Measurements from ENCODE around the gene SBK3. TPM values are rescaled to one million over a fixed set of nuclear protein-coding genes. Genes with fewer than 3 reads are reported as not detected.
A peak's percentile ranks its signal among the peaks of the same experiment; 100 is the strongest.
"Not testable (repeated sequence)": the region's sequence is repeated elsewhere in the genome, so short reads cannot be mapped to it uniquely, and the experiment has no call there.

Gene SBK3
- total RNA-seq, 1 experiment from 2014 or later = not detected

DNA sequence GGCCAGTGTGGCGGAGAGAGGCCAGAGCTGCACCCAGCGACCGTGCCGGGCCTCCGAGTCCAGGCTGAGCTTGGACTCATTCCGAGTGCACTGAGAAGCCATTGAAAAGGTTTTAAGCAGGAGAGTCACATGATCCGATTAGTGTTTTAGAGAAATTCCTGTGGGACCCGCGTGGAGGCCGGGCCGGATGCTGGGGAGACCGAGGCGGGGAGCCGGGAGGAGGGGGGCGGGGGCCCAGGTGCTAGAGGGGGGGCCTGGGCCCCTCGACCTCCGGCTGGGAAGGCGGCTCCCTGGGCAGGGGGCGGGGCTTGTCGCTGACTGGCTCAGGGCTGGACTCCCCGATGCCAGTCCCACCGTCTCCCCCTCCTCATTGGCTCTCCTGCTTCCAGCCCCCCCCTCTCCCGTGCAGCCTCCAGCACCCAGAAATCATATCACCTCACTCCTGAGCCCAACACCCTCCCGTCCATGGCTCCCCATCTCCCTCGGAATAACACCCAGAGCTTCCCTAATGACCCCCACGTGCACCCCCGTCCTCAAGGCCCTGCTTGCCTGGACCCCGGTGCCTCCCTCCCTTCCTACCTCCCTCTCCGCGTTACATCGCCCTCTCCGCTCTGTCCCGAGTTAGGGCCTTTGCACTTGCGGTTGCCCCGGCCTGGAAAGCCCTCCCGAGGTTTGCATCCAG, 40.5 kb upstream of the SBK3 start:
- H3K4me2 ChIP-seq (ENCODE audit: low read length) = peak overlapping the region; percentile 50
- ChIA-PET CTCF (no interaction called here), POLR2A (ENCODE audit: unreplicated experiment) (no interaction called here)

DNA sequence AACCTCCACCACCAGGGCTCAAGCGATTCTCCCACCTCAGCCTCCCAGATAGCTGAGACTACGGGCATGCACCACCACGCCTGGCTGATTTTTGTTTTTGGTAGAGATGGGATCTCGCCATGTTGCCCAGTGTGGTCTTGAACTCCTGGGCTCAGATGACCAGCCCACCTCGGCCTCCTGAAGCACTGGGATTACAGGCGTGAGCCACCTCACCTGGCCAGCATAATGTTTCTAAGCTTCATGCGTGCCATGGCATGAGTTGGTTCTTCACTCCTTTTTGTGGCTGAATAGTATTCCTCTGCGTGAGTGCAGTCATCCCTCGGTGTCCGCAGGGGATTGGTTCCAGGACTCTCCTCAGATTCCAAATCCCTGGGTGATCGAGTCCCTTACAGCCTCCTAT, 39.5 kb upstream of the SBK3 start:
- intact Hi-C loops (cut with micrococcal nuclease) = no loop called here
- no TSS peak for BruUV-seq (replicated peaks)
- no peaks in the 10 kb centered on the region for H3K27me3 ChIP-seq (ENCODE audit: low read length)
- CTCF ChIA-PET = no interaction called here
- no peak overlapping the region for H2AFZ ChIP-seq (ENCODE audit: low read length)
- no peak overlapping the region for H3K27ac ChIP-seq (ENCODE audit: low read length)
- H3K9me2 ChIP-seq (replicated peaks; ENCODE audit: low read length) = no peaks in the 10 kb centered on the region
- DNase-seq (no peak), ATAC-seq (no peak)
- peaks cover 15% of the 10 kb centered on the region for H3K4me1 ChIP-seq (ENCODE audit: insufficient read depth, low read length)
- no peak overlapping the region for H3K4me3 ChIP-seq (ENCODE audit: low read length)
- H3K9ac ChIP-seq (ENCODE audit: low read length) = no peak overlapping the region
- H3K4me2 ChIP-seq (ENCODE audit: low read length) = no peak overlapping the region
- H3K9me3 ChIP-seq (ENCODE audit: low read length) = no peaks in the 10 kb centered on the region
- POLR2A ChIA-PET (ENCODE audit: unreplicated experiment) = no interaction called here
- H4K20me1 ChIP-seq (ENCODE audit: low read length) = no peaks in the 10 kb centered on the region
- H3K79me2 ChIP-seq (ENCODE audit: low read length) = peaks cover 12% of the 10 kb centered on the region
- no peaks in the 10 kb centered on the region for H3K36me3 ChIP-seq (ENCODE audit: low read depth, low read length)
- TF ChIP-seq, protein P1, sequence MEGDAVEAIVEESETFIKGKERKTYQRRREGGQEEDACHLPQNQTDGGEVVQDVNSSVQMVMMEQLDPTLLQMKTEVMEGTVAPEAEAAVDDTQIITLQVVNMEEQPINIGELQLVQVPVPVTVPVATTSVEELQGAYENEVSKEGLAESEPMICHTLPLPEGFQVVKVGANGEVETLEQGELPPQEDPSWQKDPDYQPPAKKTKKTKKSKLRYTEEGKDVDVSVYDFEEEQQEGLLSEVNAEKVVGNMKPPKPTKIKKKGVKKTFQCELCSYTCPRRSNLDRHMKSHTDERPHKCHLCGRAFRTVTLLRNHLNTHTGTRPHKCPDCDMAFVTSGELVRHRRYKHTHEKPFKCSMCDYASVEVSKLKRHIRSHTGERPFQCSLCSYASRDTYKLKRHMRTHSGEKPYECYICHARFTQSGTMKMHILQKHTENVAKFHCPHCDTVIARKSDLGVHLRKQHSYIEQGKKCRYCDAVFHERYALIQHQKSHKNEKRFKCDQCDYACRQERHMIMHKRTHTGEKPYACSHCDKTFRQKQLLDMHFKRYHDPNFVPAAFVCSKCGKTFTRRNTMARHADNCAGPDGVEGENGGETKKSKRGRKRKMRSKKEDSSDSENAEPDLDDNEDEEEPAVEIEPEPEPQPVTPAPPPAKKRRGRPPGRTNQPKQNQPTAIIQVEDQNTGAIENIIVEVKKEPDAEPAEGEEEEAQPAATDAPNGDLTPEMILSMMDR (conservative IDR thresholded peaks at IDR 0.05; ENCODE audit: low read depth, low read length) = no peak
- TF ChIP-seq EZH2phosphoT487 (IDR thresholded peaks at IDR 0.05; ENCODE audit: borderline replicate concordance, low read length) = no peak
- TF ChIP-seq EZH2 (IDR thresholded peaks at IDR 0.05; ENCODE audit: low read length, unreplicated experiment) = no peak
- no peaks in the 10 kb centered on the region for H3F3A ChIP-seq (ENCODE audit: low read length, unreplicated experiment)

More for the DNA sequence above, 40.5 kb upstream of the SBK3 start:
- Histone ChIP-seq H3K36me3 (ENCODE audit: low read depth, low read length) (no peaks in the 10 kb centered on the region), H3K9ac (ENCODE audit: low read length) (no peak overlapping the region), H4K20me1 (ENCODE audit: low read length) (no peaks in the 10 kb centered on the region), H3K27me3 (ENCODE audit: low read length) (no peaks in the 10 kb centered on the region), H3K27ac (ENCODE audit: low read length) (no peak overlapping the region), H3K4me1 (ENCODE audit: insufficient read depth, low read length) (peaks cover 15% of the 10 kb centered on the region), H3K79me2 (ENCODE audit: low read length) (peaks cover 4% of the 10 kb centered on the region), H2AFZ (ENCODE audit: low read length) (peak overlapping the region; percentile 54), H3F3A (ENCODE audit: low read length, unreplicated experiment) (no peaks in the 10 kb centered on the region), H3K9me2 (replicated peaks; ENCODE audit: low read length) (no peaks in the 10 kb centered on the region), H3K4me3 (ENCODE audit: low read length) (0 out of 2 replicates have a peak overlapping the region, but pooled peaks have one; percentile 22), H3K9me3 (ENCODE audit: low read length) (no peaks in the 10 kb centered on the region)
- TF ChIP-seq, protein P1 (conservative IDR thresholded peaks at IDR 0.05; ENCODE audit: low read depth, low read length) = no peak
- TF ChIP-seq EZH2phosphoT487 (IDR thresholded peaks at IDR 0.05; ENCODE audit: borderline replicate concordance, low read length) = no peak
- no peak for TF ChIP-seq EZH2 (IDR thresholded peaks at IDR 0.05; ENCODE audit: low read length, unreplicated experiment)
- ATAC-seq (peak; percentile 37), DNase-seq (no peak)
- no TSS peak for BruUV-seq (replicated peaks)
- intact Hi-C loops (cut with micrococcal nuclease) = loop anchor here (2.0 kb wide), 1 partner anchor 39 kb away; the partner anchor contains the start of gene ZNF784

DNA sequence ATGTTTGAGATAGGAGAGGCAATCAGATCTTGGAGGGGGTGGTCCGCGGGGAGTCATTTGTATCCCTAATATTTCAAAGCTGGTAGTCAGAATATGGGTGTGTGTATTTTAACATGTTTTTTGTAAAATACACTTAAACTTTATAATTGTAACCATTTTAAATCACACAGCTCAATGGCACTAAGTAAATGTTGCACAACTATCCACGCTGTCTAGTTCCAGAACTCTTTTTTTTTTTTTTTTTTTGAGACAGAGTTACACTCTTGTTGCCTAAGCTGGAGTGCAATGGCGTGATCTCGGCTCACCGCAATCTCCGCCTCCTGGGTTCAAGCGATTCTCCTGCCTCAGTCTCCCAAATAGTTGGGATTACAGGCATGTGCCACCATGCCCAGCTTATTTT, 38.6 kb upstream of the SBK3 start:
- H3K9ac ChIP-seq (ENCODE audit: low read length); H3K4me3 ChIP-seq (ENCODE audit: low read length); H3K4me2 ChIP-seq (ENCODE audit: low read length); H3K27me3 ChIP-seq (ENCODE audit: low read length); DNase-seq; intact Hi-C loops (cut with micrococcal nuclease); H3F3A ChIP-seq (ENCODE audit: low read length, unreplicated experiment); BruUV-seq (replicated peaks); H3K9me3 ChIP-seq (ENCODE audit: low read length); H4K20me1 ChIP-seq (ENCODE audit: low read length); POLR2A ChIA-PET (ENCODE audit: unreplicated experiment); H2AFZ ChIP-seq (ENCODE audit: low read length); CTCF ChIA-PET; ATAC-seq; H3K9me2 ChIP-seq (replicated peaks; ENCODE audit: low read length); H3K36me3 ChIP-seq (ENCODE audit: low read depth, low read length); H3K27ac ChIP-seq (ENCODE audit: low read length): not testable (repeated sequence)
- Histone ChIP-seq H3K79me2 (ENCODE audit: low read length) (peaks cover 20% of the 10 kb centered on the region), H3K4me1 (ENCODE audit: insufficient read depth, low read length) (peaks cover 15% of the 10 kb centered on the region)

DNA sequence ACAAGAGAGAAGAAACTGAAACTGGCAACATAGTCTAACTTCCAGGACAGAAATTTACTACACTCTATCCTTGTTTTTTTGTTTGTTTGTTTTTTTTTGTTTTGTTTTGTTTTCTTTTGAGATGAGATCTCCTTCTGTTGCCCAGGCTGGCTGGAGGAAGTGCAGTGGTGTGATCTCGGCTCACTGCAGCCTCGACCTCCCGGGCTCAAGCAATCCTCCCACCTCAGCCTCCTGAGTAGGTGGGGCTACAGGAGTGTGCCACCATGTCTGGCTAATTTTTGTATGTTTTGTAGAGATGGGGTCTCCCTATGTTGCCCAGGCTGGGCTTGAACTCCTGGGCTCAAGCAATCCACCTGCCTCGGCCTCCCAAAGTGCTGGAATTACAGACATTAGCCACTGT, 36.9 kb upstream of the SBK3 start:
- CTCF ChIA-PET; H3K27ac ChIP-seq (ENCODE audit: low read length); BruUV-seq (replicated peaks): not testable (repeated sequence)

More for the DNA sequence above, 36.9 kb upstream of the SBK3 start:
- H3K4me3 ChIP-seq (ENCODE audit: low read length); POLR2A ChIA-PET (ENCODE audit: unreplicated experiment); H4K20me1 ChIP-seq (ENCODE audit: low read length); H2AFZ ChIP-seq (ENCODE audit: low read length); ATAC-seq; DNase-seq; H3K9me3 ChIP-seq (ENCODE audit: low read length); H3K9me2 ChIP-seq (replicated peaks; ENCODE audit: low read length); H3K27me3 ChIP-seq (ENCODE audit: low read length); intact Hi-C loops (cut with micrococcal nuclease); H3F3A ChIP-seq (ENCODE audit: low read length, unreplicated experiment); H3K9ac ChIP-seq (ENCODE audit: low read length); H3K36me3 ChIP-seq (ENCODE audit: low read depth, low read length): not testable (repeated sequence)
- Histone ChIP-seq H3K79me2 (ENCODE audit: low read length) (peaks cover 24% of the 10 kb centered on the region), H3K4me1 (ENCODE audit: insufficient read depth, low read length) (peaks cover 15% of the 10 kb centered on the region), H3K4me2 (ENCODE audit: low read length) (peak overlapping the region; percentile 88; the same call in 1 of the 2 replicates)
